Medulla oblongata (tissue), 1 donor: Measurements from ENCODE around the gene MUC12.
A peak's percentile ranks its signal among the peaks of the same experiment; 100 is the strongest.
"Not testable (repeated sequence)": the region's sequence is repeated elsewhere in the genome, so short reads cannot be mapped to it uniquely, and the experiment has no call there.

Experiments
- DNase-seq: peaks from one replicate; pipeline ENCODE4 v3.0.0-alpha.2; 2015; ENCODE audit errors: extremely low spot score

The MUC12 gene

GRCh38 chr7:100992280-100992679, 22.9 kb downstream of the MUC12 start:
- DNase-seq = not testable (repeated sequence)

- DNase-seq = not testable (repeated sequence)
Observed at GRCh38 chr7:100994671-100995070, 25.3 kb downstream of the MUC12 start.

- not testable (repeated sequence) for DNase-seq
Observed at GRCh38 chr7:100998530-100998929, 29.2 kb downstream of the MUC12 start.

- DNase-seq = not testable (repeated sequence)
Observed at GRCh38 chr7:100999334-100999733, 30.0 kb downstream of the MUC12 start.

DNA sequence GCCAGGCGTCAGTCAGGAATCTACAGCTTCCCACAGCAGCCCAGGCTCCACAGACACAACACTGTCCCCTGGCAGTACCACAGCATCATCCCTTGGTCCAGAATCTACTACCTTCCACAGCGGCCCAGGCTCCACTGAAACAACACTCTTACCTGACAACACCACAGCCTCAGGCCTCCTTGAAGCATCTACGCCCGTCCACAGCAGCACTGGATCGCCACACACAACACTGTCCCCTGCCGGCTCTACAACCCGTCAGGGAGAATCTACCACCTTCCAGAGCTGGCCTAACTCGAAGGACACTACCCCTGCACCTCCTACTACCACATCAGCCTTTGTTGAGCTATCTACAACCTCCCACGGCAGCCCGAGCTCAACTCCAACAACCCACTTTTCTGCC, 30.7 kb downstream of the MUC12 start:
- DNase-seq = not testable (repeated sequence)

GRCh38 chr7:101002333-101002732, 33.0 kb downstream of the MUC12 start:
- DNase-seq = not testable (repeated sequence)

GRCh38 chr7:101007361-101007760, 38.0 kb downstream of the MUC12 start:
- not testable (repeated sequence) for DNase-seq

DNA sequence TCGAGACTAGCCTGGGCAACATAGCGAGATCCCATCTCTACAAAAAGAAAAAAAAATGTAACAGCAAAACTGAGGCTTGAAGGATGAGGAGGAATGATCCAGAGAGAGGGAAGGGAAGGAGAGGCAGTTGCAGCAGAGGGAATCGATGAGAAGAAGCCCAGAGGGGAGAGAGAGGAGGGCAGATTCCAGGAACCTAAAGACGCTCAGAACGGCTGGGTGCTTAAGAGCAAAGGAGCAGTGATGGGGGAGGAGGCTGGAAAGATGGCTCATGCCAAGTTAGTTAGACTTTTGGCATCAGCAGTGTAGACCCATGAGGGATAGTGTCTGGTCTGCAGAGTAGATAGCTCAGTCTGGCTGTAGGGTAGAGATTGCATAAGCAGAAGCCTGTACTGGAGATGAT, 40.3 kb downstream of the MUC12 start:
- DNase-seq = no peak

DNA sequence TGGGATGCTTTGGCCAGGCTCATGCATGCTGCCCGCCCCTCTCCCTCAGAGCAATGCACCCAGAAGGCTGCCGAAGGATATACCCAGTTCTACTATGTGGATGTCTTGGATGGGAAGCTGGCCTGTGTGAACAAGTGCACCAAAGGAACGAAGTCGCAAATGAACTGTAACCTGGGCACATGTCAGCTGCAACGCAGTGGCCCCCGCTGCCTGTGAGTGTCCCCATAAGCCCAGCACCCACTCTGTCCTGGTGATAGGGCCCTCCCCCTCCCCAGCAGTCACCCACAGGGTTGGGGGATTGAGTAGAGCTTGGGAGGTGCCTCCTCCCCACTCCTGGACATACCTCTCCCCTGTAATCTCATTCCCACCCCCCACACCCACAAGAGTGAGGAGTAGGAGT, 43.6 kb downstream of the MUC12 start:
- no peak for DNase-seq

- no peak for DNase-seq
Observed at GRCh38 chr7:101015626-101016025, 46.3 kb downstream of the MUC12 start.

DNA sequence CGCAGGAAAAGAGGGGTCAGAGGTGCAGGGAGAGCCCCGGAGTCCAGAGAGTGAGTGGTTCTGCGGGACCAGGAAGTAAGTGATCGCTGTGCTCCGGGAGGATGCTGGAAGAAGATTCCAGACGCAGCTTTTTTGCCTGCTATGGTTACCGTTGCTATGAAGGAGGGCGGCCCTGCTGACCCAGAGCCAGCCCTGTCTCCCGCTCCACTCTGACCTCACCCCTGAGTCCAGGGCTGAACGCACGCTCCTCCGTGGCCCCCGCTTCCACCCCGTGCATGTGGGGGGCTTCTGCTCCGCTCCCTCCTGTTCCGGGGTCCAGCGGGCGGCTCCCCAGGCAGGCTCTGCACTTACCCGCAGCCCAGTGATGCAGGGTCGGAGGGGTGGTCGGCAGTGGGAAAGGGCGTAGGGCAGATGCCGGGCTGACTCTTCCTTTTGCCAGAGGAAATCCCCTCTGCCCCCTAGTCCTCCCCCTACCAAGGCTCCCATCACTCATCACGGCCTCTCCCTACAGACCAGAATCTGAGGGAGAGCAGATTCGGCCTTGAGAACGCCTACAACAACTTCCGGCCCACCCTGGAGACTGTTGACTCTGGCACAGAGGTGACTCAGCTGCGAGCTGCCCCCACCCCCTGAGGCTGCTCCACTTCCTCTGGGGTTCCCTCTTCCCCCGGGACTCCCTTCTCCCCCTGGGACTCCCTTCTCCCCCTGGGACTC, 47.9 kb downstream of the MUC12 start:
- no peak for DNase-seq

- no peak for DNase-seq
Observed at GRCh38 chr7:101018271-101019167, 49.2 kb downstream of the MUC12 start.

DNA sequence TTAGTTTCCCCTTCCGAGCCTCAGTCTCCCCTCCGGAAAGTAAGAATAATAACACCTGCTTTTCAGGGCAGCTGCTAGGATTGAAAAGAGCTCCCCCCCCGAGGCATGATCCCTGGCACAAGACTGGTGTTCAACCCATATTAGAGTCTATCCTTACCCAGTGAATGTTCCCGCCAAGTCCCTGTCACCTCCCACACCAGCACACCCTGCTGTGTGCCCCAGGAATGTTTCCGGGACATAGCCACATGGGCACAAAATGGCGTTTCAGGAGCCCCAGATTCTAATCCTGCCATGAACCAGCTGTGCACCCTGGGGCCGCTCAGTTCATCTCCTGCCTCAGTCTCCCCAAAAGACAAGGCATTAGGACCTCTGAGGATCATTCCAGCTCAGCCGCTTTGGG, 51.1 kb downstream of the MUC12 start:
- no peak for DNase-seq

GRCh38 chr7:101021703-101022102, 52.3 kb downstream of the MUC12 start:
- no peak for DNase-seq

DNA sequence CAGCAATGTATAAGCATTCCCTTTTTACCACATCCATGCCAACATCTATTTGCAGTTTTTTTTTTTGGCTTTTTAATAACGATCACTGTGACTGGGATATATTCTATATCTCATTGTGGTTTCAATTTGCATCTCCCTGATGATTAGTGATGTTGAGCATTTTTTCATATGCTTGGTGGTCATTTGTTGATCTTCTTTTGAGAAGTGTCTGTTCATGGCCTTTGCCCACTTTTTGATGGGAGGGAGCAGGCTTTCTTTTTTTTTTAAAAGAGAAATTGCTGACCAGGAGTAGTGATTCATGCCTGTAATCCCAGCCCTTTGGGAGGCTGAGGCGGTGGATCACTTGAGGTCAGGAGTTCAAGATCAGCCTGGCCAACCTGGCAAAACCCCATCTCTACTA, 54.5 kb downstream of the MUC12 start:
- DNase-seq = no peak

DNA sequence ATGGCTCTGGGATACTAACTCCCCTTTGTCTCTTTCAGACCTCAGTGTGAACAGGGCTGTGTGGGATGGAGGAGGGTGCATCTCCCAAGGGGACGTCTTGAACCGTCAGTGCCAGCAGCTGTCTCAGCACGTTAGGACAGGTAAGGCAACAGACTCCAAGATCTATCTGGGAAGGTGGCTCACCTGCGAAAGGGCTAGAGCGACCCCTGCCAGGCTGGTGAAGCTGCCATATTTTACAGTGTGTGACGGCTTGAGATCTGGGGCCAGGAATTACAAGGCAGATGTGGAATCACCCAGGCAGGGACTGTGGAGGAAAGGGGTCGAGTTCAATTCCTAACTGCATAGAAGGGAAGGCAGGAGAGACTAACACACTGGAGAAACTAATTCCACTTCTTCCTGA, 61.7 kb downstream of the MUC12 start:
- DNase-seq = no peak

DNA sequence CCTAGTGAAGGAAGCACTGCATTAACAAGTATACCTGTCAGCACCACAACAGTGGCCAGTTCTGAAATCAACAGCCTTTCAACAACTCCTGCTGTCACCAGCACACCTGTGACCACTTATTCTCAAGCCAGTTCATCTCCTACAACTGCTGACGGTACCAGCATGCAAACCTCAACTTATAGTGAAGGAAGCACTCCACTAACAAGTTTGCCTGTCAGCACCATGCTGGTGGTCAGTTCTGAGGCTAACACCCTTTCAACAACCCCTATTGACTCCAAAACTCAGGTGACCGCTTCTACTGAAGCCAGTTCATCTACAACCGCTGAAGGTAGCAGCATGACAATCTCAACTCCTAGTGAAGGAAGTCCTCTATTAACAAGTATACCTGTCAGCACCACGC, 66.6 kb downstream of the MUC12 start:
- no peak for DNase-seq

GRCh38 chr7:101041283-101041682, 71.9 kb downstream of the MUC12 start:
- not testable (repeated sequence) for DNase-seq

DNA sequence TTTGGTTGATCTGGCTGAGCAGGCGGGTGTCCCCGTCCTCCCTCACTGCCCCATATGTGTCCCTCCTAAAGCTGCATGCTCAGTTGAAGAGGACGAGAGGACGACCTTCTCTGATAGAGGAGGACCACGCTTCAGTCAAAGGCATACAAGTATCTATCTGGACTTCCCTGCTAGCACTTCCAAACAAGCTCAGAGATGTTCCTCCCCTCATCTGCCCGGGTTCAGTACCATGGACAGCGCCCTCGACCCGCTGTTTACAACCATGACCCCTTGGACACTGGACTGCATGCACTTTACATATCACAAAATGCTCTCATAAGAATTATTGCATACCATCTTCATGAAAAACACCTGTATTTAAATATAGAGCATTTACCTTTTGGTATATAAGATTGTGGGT, 89.0 kb downstream of the MUC12 start:
- peak; percentile 64 for DNase-seq

DNA sequence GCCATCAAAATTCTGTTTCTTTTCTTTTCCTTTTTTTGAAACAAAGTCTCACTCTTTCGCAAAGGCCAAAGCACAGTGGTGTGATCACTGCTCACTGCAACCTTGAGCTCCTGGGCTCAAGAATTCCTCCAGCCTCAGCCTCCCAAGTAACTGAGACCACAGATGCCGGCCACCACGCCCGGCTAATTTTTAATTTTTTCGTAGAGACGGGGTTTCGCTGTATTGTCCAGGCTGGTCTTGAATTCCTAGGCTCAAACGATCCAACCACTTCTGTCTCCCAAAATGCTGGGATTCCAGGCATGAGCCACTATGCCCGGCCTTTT, 90.2 kb downstream of the MUC12 start:
- DNase-seq = no peak

DNA sequence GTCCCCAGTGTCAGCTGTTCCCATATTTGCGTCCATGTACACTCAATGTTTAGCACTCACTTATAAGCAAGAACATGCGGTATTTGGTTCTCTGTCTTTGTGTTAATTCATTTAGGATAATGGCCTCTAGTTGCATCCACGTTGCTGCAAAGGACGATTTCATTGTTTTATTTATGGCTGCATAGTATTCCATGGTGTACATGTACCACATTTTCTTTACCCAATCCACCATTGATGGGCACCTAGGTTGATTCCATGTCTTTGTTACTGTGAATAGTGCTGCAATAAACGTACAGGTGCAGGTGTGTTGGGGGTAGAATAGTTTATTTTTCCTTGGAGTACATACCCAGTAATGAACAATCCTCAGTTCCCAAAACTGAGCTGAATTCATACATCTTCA, 91.6 kb downstream of the MUC12 start:
- DNase-seq = no peak

GRCh38 chr7:101064176-101064550, 94.8 kb downstream of the MUC12 start:
- DNase-seq = not testable (repeated sequence)

- DNase-seq = not testable (repeated sequence)
Observed at GRCh38 chr7:101065162-101065561, 95.8 kb downstream of the MUC12 start.
